ENCODE measurements around the gene INF2. TPM values are rescaled to one million over a fixed set of nuclear protein-coding genes. Genes with fewer than 3 reads are reported as not detected.

The INF2 gene
- total RNA-seq, 4 donors from 2014 or later: 51.5 to 129 (median 66.7) TPM

DNA sequence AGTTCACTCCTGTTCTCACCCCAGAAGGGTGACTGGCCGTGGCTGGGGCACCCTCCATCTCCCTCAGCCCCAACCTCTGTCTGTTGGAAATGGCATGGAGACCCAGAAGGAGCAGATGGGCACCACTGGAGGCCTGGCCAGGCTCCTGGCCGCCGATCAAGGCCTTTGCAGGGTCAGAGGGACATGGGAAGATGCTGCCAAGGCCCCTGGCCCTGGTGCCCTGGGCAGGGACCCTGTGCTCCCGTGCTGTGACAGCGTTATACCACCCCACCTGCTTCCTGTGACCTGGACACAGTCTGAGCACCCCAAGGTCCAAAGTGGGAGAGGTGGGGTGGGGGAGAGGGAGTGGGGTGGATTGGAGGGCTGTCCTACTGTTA, 3.5 kb downstream of the INF2 start:
- intact Hi-C loops (cut with DNase I): no loop called here
- Histone ChIP-seq H3K36me3 (peaks cover 0 to 18% (median 11%) of the 10 kb centered on the region in 4 donors), H3K4me3 (no peak overlapping the region), H3K27ac (replicated peaks in 1 of 4) (peak overlapping the region; percentile 20 to 65 (median 63)), H3K4me1 (peaks cover 87 to 95% (median 93%) of the 10 kb centered on the region in 4 donors), H3K9me3 (no peaks in the 10 kb centered on the region), H3K27me3 (no peaks in the 10 kb centered on the region)
- 76% methylated on average over 4 of the region's 5 CpGs for WGBS
- TF ChIP-seq, protein P1, sequence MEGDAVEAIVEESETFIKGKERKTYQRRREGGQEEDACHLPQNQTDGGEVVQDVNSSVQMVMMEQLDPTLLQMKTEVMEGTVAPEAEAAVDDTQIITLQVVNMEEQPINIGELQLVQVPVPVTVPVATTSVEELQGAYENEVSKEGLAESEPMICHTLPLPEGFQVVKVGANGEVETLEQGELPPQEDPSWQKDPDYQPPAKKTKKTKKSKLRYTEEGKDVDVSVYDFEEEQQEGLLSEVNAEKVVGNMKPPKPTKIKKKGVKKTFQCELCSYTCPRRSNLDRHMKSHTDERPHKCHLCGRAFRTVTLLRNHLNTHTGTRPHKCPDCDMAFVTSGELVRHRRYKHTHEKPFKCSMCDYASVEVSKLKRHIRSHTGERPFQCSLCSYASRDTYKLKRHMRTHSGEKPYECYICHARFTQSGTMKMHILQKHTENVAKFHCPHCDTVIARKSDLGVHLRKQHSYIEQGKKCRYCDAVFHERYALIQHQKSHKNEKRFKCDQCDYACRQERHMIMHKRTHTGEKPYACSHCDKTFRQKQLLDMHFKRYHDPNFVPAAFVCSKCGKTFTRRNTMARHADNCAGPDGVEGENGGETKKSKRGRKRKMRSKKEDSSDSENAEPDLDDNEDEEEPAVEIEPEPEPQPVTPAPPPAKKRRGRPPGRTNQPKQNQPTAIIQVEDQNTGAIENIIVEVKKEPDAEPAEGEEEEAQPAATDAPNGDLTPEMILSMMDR (IDR thresholded peaks at IDR 0.05): no peak
- no peak for TF ChIP-seq POLR2AphosphoS5 (IDR thresholded peaks at IDR 0.05)
- DNase-seq (ENCODE audit: extremely low spot score): no peak

DNA sequence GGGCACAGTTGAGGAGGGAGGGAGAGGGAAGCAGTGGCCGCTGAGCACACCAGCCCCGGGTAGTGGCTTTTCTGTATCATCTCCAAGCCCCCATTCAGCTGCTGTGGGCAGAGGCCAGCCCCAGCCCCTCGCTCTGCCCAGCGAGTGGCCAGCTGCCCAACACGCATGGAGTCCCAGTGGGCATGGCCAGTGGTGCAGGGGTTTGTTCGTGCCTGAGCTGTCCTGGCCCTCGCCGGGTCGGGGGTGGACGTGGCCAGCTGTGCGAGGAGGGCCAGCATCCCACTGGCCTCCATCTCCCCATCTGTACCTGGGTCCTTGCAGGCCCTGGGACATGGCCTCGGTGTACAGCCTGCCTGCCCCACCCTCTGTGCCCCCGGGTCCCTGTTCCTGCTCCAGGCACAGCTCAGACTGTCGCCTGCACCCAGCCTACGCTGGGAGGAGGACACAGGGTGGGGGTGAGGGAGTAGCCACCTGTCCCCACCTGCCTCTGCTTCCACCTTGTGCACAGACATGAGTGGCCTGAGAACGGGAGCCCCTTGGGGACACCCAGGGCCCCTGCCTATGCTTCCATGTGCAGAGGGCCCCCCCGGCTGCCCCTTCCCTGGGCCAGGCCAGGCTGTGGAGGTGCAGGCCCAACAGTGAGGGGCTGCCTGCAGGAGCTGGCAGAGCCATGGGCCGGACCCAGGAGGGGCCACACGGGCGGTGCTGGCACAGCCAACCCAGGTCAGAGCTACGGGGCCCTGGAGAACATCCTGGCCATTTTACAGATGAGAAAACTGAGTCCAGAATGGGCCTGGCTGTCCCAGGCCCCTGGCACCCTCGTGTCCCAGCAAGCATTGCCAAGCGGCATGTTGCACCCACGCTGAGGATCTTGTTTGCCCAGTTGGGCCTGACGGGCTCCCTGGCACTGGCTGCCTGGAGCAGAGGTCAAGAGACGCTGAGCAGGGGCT, 4.3 kb downstream of the INF2 start:
- H3K4me3 ChIP-seq: no peak overlapping the region
- no peaks in the 10 kb centered on the region for H3K9me3 ChIP-seq
- H3K36me3 ChIP-seq: peaks cover 0 to 18% (median 11%) of the 10 kb centered on the region in 4 donors
- intact Hi-C loops (cut with DNase I): no loop called here
- peaks cover 87 to 95% (median 93%) of the 10 kb centered on the region in 4 donors for H3K4me1 ChIP-seq
- DNase-seq (ENCODE audit: extremely low spot score): no peak
- TF ChIP-seq EP300 (IDR thresholded peaks at IDR 0.05): no peak
- no peak for TF ChIP-seq POLR2A (IDR thresholded peaks at IDR 0.05; ENCODE audit: low read depth)
- TF ChIP-seq POLR2AphosphoS5 (IDR thresholded peaks at IDR 0.05): no peak
- TF ChIP-seq, protein P1 (IDR thresholded peaks at IDR 0.05): no peak
- peak overlapping the region; percentile 62 to 76 (median 64) for H3K27ac ChIP-seq (replicated peaks in 1 of 4)
- H3K27me3 ChIP-seq: no peaks in the 10 kb centered on the region
- 83% methylated on average over 7 of the region's 26 CpGs for WGBS

DNA sequence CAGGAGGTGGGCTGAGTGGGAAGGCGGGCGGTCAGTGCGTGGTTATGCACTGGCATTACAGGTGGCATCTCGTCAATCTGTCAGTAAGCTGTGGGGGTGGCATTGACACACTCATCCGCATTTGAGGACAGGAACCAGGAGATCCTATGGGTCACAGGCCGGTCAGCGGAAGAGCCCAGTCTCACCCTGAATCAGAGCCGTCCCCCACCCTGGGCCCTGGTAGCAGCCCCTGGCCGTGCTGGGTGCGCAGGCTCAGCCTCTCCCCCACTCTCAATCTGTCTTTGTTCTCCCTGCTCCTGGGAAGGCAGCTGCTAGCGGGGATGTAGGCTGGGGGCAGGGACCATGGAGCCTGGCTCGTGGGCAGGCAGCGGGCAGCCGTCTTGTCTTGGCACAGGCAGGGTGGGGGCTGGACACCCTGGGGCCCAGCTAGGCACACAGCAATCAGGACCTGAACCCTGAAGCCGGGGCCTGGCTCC, 5.1 kb downstream of the INF2 start:
- Histone ChIP-seq H3K4me1 (peaks cover 89 to 97% (median 96%) of the 10 kb centered on the region in 4 donors), H3K27ac (replicated peaks in 1 of 4) (peak overlapping the region; percentile 62 to 76 (median 64)), H3K27me3 (no peaks in the 10 kb centered on the region), H3K36me3 (peaks cover 0 to 18% (median 11%) of the 10 kb centered on the region in 4 donors), H3K9me3 (no peaks in the 10 kb centered on the region), H3K4me3 (peak overlapping the region in 1 of 4 donors; percentile 30)
- intact Hi-C loops (cut with DNase I): no loop called here
- no CpG with 5 or more reads among the region's 15 CpGs for WGBS
- TF ChIP-seq EP300 (IDR thresholded peaks at IDR 0.05) (no peak), POLR2AphosphoS5 (IDR thresholded peaks at IDR 0.05) (no peak), POLR2A (IDR thresholded peaks at IDR 0.05; ENCODE audit: low read depth) (no peak)
- TF ChIP-seq, protein P1 (IDR thresholded peaks at IDR 0.05): no peak
- DNase-seq (ENCODE audit: extremely low spot score): no peak

DNA sequence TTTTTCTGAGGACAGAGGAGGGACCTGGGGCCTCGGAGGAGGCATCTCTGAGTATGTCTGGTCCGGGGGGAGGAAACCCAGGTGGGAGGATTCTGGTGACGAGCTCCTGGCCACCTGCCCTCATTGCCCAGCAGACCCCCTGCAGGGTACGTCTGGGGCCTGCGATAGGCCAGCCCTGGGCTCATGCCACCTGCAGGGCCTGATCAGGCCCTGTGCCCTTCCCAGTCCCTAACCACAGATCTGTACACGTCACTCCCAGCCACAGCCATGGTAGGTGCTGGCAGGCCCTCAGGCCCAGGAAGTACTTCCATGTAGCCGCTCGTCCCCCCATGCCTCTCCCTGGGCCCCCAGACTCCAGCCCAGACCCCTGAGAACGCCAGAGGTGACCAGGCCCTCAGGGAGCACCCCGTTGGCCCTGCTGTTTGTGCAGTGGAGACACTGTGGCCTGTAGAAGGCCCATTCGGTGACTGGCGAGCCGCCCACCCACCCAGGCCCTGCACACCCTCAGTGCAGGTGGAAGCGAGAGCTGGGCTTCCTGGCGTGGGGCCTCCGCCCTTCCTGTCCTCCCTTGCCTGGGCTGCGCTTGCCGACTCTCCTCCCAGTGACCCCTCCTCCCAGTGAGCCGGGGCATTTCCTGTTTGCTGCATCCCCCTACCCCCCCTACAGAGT, 5.7 kb downstream of the INF2 start:
- Histone ChIP-seq H3K27ac (replicated peaks in 1 of 4) (peak overlapping the region; percentile 62 to 76 (median 64)), H3K9me3 (no peaks in the 10 kb centered on the region), H3K4me3 (peak overlapping the region in 1 of 4 donors; percentile 30), H3K27me3 (no peaks in the 10 kb centered on the region), H3K36me3 (peaks cover 0 to 18% (median 11%) of the 10 kb centered on the region in 4 donors), H3K4me1 (peaks cover 95 to 100% (median 100%) of the 10 kb centered on the region in 4 donors)
- intact Hi-C loops (cut with DNase I): no loop called here
- TF ChIP-seq POLR2AphosphoS5 (IDR thresholded peaks at IDR 0.05) (no peak), EP300 (IDR thresholded peaks at IDR 0.05) (no peak), POLR2A (IDR thresholded peaks at IDR 0.05; ENCODE audit: low read depth) (no peak)
- TF ChIP-seq, protein P1 (IDR thresholded peaks at IDR 0.05): no peak
- no peak for DNase-seq (ENCODE audit: extremely low spot score)
- WGBS: 60% methylated on average over 14 of the region's 19 CpGs

All from esophagus muscularis mucosa (tissue), 4 donors.